Spinal cord (tissue), 10 donors: ENCODE results near the gene ACTL7B. TPM values are rescaled to one million over a fixed set of nuclear protein-coding genes. Genes with fewer than 3 reads are reported as not detected.

Experiments
- DNase-seq, 6 donors: peaks; one replicate each; pipeline versions ENCODE4 v3.0.0 to v3.0.0-alpha.2; 2013 to 2015; ENCODE audit warnings: low spot score in 6 of 6, low read depth in 4 of 6
- H3K27ac ChIP-seq: one replicate; pipeline ENCODE4 v1.5.1; 2013; ENCODE audit warnings: low read depth, low read length, control low read depth
- H3K27me3 ChIP-seq: one replicate; pipeline ENCODE4 v1.6.1; 2013; ENCODE audit warnings: low read length; ENCODE audit not compliant: control insufficient read depth, insufficient read depth
- H3K36me3 ChIP-seq: one replicate; pipeline ENCODE4 v1.6.1; 2013; ENCODE audit warnings: low read length; ENCODE audit not compliant: control insufficient read depth, insufficient read depth
- H3K4me1 ChIP-seq: one replicate; pipeline ENCODE4 v1.6.1; 2013; ENCODE audit warnings: low read length; ENCODE audit not compliant: control insufficient read depth, insufficient read depth
- H3K4me3 ChIP-seq: one replicate; pipeline ENCODE4 v1.5.1; 2013; ENCODE audit warnings: low read depth, low read length, control low read depth
- H3K9me3 ChIP-seq: one replicate; pipeline ENCODE4 v1.6.1; 2013; ENCODE audit warnings: low read length; ENCODE audit not compliant: control insufficient read depth, insufficient read depth
- WGBS: methylation state at CpG from one replicate; pipeline ENCODE4 v1.1.5; 2013; ENCODE audit warnings: missing lambda C conversion rate; ENCODE audit not compliant: insufficient coverage; 5-methylcytosine and 5-hydroxymethylcytosine counted together
- polyA plus RNA-seq, 2 donors: library from polyadenylated mRNA; unstranded; fragments of 120-200 nt; gene quantifications; one replicate each; pipeline ENCODE4 v1.2.1, GENCODE V29; 2013; ENCODE audit not compliant: insufficient read length in 2 of 2
- small RNA-seq: library from RNA; depleted of rRNA; stranded (forward); fragments of <200 nt; gene quantifications from one replicate; pipeline ENCODE3, GENCODE V24; 2014; ENCODE audit warnings: low replicate concordance
- total RNA-seq, 2 donors: library from RNA; depleted of rRNA in 1 of 2; stranded (reverse); fragments of 120-200 nt in 1 of 2; fragments of >200 nt in 1 of 2; gene quantifications; one replicate each; pipeline versions ENCODE4 v1.2.3 to v1.2.4, GENCODE V29; 2013 to 2014
- donor health status: healthy.

The ACTL7B gene
- total and polyA plus RNA-seq, 4 donors, result not detected

DNA sequence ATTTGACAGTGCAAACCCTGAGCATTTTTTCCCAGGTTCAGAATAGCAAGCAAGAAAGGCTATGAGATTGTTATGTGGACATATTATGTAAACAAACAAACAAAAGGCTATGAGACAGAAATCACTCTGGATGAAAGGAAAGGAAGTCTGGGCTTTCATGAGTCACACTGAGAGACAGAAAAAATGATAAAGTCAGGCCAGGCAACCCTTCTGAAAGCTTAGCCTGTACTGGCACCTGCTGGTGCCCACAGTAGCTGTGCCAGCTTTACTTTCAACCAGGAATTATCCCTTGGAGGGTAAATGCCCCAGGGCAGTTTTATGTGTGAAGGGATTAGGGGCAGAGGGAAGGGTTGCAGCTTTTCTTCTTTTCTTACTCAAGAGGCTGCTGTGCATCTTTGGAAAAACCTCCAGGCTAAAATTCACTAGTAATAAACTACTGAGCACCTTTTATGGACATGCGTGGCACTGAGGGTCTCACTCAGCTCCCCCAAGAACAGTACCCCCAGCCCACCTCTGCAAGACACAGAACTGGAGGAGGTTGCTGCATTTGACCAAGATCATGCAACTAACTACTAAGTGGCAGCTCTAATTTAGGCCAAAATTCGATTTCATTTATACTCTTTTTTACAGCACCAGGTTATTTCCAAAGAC, 41.7 kb downstream of the ACTL7B start:
- no peaks in the 10 kb centered on the region for H3K9me3 ChIP-seq
- 82% methylated on average over 2 of the region's 2 CpGs for WGBS
- DNase-seq, result peak in 3 of 6 donors; percentile 26 to 53 (median 31)

DNA sequence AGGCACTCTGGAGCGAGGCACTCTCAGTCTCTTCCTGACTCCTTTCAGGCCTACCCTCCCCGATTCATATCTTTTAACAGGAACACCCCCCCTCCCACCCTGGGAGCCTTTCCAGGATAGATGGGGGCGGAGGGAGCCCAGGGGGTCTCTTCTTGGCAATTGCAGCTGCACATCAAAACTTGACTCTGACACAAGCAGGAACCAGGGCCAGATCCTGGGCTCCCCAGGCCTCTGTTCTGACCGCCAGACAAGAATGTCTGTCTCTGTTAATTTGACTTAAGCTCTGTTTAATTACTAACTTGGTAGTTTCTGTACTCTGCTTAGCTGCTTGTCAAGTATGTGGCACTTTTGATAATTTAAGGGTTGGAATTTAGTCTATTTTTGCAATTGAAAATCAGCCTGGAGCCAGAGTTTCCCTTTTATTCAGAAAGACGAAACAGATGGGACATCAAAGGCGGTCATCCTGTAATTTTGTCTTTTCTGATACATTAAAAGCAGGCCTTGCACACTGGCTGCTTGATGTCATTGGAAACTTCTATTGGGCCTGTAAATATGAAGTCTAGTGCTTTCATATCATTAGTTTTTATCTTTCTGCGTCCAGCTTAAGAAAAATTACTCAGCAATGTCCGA, 43.3 kb downstream of the ACTL7B start:
- no peaks in the 10 kb centered on the region for H3K9me3 ChIP-seq
- H3K4me3 ChIP-seq, result no peak overlapping the region
- peaks cover 6% of the 10 kb centered on the region for H3K4me1 ChIP-seq
- H3K27ac ChIP-seq, result peak overlapping the region; percentile 33
- 33% methylated on average over 4 of the region's 8 CpGs for WGBS
- H3K36me3 ChIP-seq, result no peaks in the 10 kb centered on the region
- no peaks in the 10 kb centered on the region for H3K27me3 ChIP-seq
- DNase-seq, result peak in 2 of 6 donors; percentile 13 to 60

More for the DNA sequence above, 41.7 kb downstream of the ACTL7B start:
- Histone ChIP-seq H3K27me3 (no peaks in the 10 kb centered on the region), H3K27ac (no peak overlapping the region), H3K4me3 (no peak overlapping the region), H3K4me1 (peaks cover 6% of the 10 kb centered on the region), H3K36me3 (no peaks in the 10 kb centered on the region)

DNA sequence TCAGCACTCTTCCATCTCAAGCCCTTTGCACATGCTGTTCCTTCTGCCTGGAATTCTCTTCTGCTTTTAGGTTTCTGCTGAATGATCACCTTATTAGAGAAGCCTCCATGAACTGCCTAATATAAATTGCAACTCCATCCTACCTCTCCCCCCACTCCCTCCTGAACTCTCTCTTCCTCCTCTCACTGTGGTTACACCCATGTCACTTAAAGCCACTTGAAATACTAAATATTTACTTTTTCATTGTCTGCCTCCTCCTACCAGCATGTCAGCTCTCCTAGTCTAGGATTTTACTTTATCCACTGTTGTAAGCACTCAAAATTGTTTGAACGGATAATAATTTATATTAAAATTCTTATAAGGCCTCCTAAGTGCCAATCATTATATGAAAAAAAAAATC, 43.8 kb downstream of the ACTL7B start:
- H3K36me3 ChIP-seq, result no peaks in the 10 kb centered on the region
- no peaks in the 10 kb centered on the region for H3K27me3 ChIP-seq
- H3K4me1 ChIP-seq, result peaks cover 6% of the 10 kb centered on the region
- H3K27ac ChIP-seq, result peak overlapping the region; percentile 33
- DNase-seq, result no peak
- no peaks in the 10 kb centered on the region for H3K9me3 ChIP-seq
- no CpG with 5 or more reads among the region's 1 CpG for WGBS
- H3K4me3 ChIP-seq, result no peak overlapping the region

DNA sequence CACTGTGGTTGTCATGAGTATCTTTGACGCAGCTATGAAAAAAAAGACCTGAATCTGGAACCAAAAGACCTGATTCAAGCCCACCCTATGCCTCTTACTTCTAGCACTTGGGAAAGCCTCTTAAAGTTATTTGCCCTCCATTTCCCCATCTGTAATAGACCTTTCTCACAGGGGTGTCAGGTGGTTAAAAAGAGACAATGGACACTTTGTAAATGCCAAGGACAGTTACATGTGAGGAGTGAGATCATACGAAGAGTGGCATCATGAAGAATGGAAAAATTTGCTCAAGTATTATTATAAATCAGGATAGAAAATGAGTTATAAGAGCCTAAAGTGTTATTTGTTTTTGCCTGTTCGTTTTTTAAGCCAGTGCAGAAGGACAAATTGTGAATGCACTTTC, 46.5 kb downstream of the ACTL7B start:
- Histone ChIP-seq H3K4me1 (peaks cover 3% of the 10 kb centered on the region), H3K9me3 (no peaks in the 10 kb centered on the region), H3K27me3 (no peaks in the 10 kb centered on the region), H3K27ac (no peak overlapping the region), H3K36me3 (no peaks in the 10 kb centered on the region), H3K4me3 (no peak overlapping the region)
- WGBS, result 65% methylated on average over 2 of the region's 3 CpGs
- no peak for DNase-seq

Small RNA genes lying within 50 kb of the gene (small RNA-seq; reads per million reads assigned to genes)
- gene AL359692.1, result not detected

Other genes starting within 250 kb of the ACTL7B start
- not detected for gene ACTL7A, start 6.3 kb upstream of the ACTL7B start, total RNA-seq
- not detected for gene ACTL7A, start 6.3 kb upstream of the ACTL7B start, polyA plus RNA-seq
- gene ELP1, start 78.1 kb upstream of the ACTL7B start, total RNA-seq, result 10 to 100 TPM; 41.9 to 60.2 TPM
- gene ELP1, start 78.1 kb upstream of the ACTL7B start, polyA plus RNA-seq, result 10 to 100 TPM; 53.4 to 57.0 TPM
- gene ABITRAM, start 78.4 kb upstream of the ACTL7B start, total RNA-seq, result 10 to 100 TPM; 10.2 to 14.9 TPM
- 10 to 100 TPM; 24.5 to 24.8 TPM for gene ABITRAM, start 78.4 kb upstream of the ACTL7B start, polyA plus RNA-seq
- gene CTNNAL1, start 157.5 kb upstream of the ACTL7B start, total RNA-seq, result 10 to 100 TPM; 73.9 to 84.8 TPM
- 10 to 100 TPM; 25.3 to 33.8 TPM for gene CTNNAL1, start 157.5 kb upstream of the ACTL7B start, polyA plus RNA-seq